Kidney epithelial cell (primary cell): Measurements from ENCODE around the gene NRG2. TPM values are rescaled to one million over a fixed set of nuclear protein-coding genes. Genes with fewer than 3 reads are reported as not detected.

Experiments
- DNase-seq: peaks from one replicate; pipeline ENCODE4 v3.0.0-alpha.2; 2010; ENCODE audit warnings: low read depth
- H3K27me3 ChIP-seq: 2 replicates; pipeline ENCODE4 v1.6.0; 2011; ENCODE audit warnings: low read length; ENCODE audit not compliant: control insufficient read depth, insufficient read depth
- H3K36me3 ChIP-seq: 2 replicates; pipeline ENCODE4 v1.5.1; 2011; ENCODE audit warnings: low read length; ENCODE audit not compliant: control insufficient read depth, insufficient read depth
- H3K4me3 ChIP-seq: 2 replicates; pipeline ENCODE4 v1.5.1; 2011; ENCODE audit warnings: low read depth, mild to moderate bottlenecking, control low read depth, low read length
- total RNA-seq: library from RNA; depleted of rRNA; stranded (reverse); fragments of >200 nt; gene quantifications from 2 replicates; pipeline ENCODE4 v1.2.3, GENCODE V29; 2015
- TF ChIP-seq, protein P1 (sequence below): IDR thresholded peaks from 2 replicates; pipeline ENCODE4 v1.5.1; 2011; ENCODE audit warnings: mild to moderate bottlenecking, moderate library complexity, low read length, control low read depth, inconsistent platforms; ENCODE audit not compliant: insufficient read depth, poor library complexity, severe bottlenecking

Gene NRG2
- total RNA-seq, 1 donor from 2014 or later, result not detected

DNA sequence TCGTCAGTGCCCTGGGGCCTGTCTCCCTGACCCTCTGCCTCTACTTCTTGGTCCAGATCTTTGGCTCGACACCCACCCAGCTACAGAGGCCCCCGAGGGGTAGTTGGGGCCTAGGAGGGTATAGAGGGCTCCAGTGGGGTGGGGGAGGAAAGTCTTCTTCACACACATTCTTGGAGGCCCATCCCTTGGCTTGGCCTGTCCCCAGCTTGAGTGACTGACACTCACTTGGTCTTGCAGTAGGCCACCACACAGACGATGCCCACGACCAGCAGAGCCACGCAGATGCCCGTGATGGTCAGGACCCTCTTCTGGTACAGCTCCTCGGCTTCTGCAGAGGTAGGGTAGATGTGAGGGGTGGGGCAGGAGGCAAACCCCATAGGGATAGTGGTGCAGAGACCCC, 187.6 kb downstream of the NRG2 start:
- Histone ChIP-seq H3K36me3 (no peaks in the 10 kb centered on the region), H3K27me3 (peaks cover 24% of the 10 kb centered on the region), H3K4me3 (no peak overlapping the region)
- TF ChIP-seq, protein P1, sequence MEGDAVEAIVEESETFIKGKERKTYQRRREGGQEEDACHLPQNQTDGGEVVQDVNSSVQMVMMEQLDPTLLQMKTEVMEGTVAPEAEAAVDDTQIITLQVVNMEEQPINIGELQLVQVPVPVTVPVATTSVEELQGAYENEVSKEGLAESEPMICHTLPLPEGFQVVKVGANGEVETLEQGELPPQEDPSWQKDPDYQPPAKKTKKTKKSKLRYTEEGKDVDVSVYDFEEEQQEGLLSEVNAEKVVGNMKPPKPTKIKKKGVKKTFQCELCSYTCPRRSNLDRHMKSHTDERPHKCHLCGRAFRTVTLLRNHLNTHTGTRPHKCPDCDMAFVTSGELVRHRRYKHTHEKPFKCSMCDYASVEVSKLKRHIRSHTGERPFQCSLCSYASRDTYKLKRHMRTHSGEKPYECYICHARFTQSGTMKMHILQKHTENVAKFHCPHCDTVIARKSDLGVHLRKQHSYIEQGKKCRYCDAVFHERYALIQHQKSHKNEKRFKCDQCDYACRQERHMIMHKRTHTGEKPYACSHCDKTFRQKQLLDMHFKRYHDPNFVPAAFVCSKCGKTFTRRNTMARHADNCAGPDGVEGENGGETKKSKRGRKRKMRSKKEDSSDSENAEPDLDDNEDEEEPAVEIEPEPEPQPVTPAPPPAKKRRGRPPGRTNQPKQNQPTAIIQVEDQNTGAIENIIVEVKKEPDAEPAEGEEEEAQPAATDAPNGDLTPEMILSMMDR, result no peak
- DNase-seq, result no peak

DNA sequence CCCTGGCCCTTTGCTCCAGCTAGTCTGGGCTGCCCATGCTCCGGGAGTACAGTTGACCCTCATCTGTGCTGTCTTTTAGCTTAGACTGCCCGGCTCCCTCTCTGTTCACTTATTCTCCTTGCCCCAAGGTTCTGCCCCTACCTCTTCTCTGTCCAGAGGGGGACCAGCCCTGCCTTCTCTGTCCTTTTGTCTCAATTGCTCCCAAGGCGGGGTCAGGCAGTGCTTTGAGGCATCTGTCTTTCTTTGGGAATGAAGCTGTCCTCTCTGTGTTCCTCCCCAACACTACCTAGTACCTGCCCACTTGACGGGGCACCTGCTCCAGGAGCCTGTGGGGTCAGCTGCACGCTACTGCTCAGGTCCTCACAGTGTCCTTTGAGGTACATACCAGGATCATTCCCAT, 188.1 kb downstream of the NRG2 start:
- H3K27me3 ChIP-seq, result peaks cover 20% of the 10 kb centered on the region
- H3K4me3 ChIP-seq, result no peak overlapping the region
- TF ChIP-seq, protein P1, result no peak
- no peaks in the 10 kb centered on the region for H3K36me3 ChIP-seq
- DNase-seq, result no peak

DNA sequence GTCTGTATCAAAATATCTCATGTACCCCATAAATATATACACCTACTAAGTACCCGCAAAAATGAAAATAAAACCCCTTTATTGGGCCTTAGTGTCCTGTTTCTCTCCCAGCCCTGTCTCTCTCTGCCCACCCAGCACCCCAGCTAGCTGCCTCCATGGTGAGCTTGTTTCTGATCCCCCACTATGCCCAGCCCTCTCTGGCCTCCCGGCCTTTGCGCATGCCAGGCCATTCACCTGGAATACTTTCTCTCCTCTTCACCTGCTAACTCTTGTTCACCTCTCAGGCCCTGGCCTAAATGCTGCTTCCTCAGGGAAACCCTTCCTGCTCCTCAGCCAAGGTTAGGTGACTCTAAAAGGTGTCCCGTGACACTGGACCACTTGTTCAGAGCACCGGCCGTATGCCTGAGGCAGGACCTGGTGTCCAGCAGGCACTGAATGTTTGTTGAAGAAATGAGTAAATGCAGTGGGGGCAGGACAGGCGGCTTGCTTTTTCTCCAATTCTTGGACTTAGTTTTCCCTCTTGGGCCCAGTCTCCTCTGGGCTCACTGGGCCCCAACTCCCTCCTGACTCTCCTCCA, 189.0 kb downstream of the NRG2 start:
- TF ChIP-seq, protein P1, result no peak
- DNase-seq, result no peak
- Histone ChIP-seq H3K36me3 (no peaks in the 10 kb centered on the region), H3K4me3 (no peak overlapping the region), H3K27me3 (peaks cover 17% of the 10 kb centered on the region)

DNA sequence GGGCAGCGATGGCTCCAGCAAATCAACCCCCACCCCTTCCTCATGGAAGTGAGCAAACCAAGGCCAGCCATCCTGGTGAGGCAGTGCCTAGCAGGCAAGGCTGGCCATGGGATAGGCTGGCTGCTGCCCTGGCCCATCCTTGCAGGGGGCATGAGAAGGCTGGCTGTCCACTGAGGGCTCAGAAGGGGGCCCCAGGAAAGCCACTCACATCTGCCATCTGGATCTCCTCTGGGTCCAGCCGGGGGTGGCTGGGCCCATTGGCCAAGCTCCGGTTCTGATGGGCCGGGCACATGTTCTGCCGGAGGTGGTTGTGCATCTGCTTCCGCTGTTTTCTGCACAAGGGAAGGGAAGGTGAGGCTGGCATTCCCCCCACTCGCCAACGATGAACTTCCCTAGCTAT, 190.4 kb downstream of the NRG2 start:
- Histone ChIP-seq H3K36me3 (no peaks in the 10 kb centered on the region), H3K27me3 (peaks cover 20% of the 10 kb centered on the region), H3K4me3 (no peak overlapping the region)
- TF ChIP-seq, protein P1, result no peak
- DNase-seq, result no peak

DNA sequence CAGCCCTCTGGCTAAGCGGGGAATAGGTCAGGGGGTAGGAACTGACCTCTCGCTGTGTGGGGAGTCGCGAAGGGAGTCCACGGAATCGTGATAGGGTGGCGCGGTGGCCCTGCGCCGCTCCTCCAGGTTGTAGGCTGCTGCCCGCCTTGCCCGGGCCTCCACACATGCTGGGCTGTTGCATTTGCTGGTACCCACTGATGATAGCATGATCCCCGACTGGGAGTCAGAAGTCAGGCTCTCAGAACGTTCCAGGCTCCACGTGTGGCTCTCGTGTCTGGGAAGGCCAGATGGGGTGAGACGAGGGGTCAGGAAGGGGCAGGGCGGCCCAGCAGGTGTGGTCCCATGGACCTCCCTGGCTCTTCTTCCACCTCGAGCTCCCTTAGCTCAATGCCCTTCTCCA, 191.5 kb downstream of the NRG2 start:
- H3K27me3 ChIP-seq, result peaks cover 15% of the 10 kb centered on the region
- TF ChIP-seq, protein P1, result no peak
- H3K36me3 ChIP-seq, result no peaks in the 10 kb centered on the region
- no peak for DNase-seq
- H3K4me3 ChIP-seq, result no peak overlapping the region

DNA sequence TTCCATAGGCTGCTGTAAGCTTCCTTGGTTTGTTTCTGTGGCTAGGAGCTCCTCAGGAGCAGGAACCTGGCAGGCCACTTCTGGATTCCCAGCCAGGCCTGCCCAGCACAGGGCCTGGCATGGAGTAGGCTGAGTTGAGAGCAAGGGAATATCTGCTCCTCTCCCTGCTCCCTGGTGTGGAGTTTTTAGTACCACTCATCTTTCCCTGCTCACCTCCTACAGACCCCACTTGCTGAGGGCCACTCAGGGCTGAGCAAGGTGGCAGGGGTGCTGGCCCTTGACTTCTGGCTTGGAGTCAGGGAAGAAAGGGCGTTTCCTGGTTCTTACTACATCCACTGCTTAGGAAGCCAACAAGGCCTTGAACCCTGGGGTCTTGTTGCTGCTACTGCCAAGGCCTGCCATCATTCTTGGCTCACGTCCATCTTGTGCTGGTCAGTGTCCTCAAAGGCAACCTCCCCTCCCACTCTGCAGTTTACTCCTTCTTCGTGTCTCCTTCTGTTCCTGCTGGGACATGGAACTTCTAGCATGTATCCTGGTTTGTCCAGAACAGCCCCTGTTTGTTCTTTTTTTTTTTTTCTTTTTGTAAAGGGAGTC, 192.6 kb downstream of the NRG2 start:
- Histone ChIP-seq H3K27me3 (peaks cover 25% of the 10 kb centered on the region), H3K36me3 (no peaks in the 10 kb centered on the region), H3K4me3 (no peak overlapping the region)

More for the DNA sequence above, 192.6 kb downstream of the NRG2 start:
- TF ChIP-seq, protein P1, result no peak
- no peak for DNase-seq
